ENCODE measurements around the gene HNRNPA3. TPM values are rescaled to one million over a fixed set of nuclear protein-coding genes. Genes with fewer than 3 reads are reported as not detected.

Gene HNRNPA3
- total RNA-seq, 1 experiment from 2014 or later: 332 TPM

- no peak for DNase-seq
- no peaks in the 10 kb centered on the region for H3K27me3 Mint-ChIP-seq (ENCODE audit: insufficient read depth, unreplicated experiment)
- no peaks in the 10 kb centered on the region for H3K9me3 Mint-ChIP-seq (ENCODE audit: unreplicated experiment)
- ChIA-PET CTCF (interaction anchor here (0.8 to 3.4 kb wide), 8 partner anchors 32 to 324 kb away, joined by 3 to 44 read pairs (median 6); partner anchors contain the start of gene NFE2L2), POLR2A (interaction anchor here (1.9 to 2.5 kb wide), 2 partner anchors 46 to 99 kb away, joined by 9 read pairs; partner anchors contain the start of genes HNRNPA3 and NFE2L2)
- H3K36me3 ChIP-seq (ENCODE audit: control insufficient read depth, insufficient read depth, low read length): no peaks in the 10 kb centered on the region
- BruUV-seq (replicated peaks): no TSS peak
- peaks cover 12% of the 10 kb centered on the region for H3K36me3 Mint-ChIP-seq (ENCODE audit: insufficient read depth, unreplicated experiment)
- H3K4me3 Mint-ChIP-seq (ENCODE audit: unreplicated experiment): peak overlapping the region; percentile 48
- no peak overlapping the region for H3K4me3 ChIP-seq (ENCODE audit: low read depth, low read length)
- no peak for TF ChIP-seq CTCF (IDR thresholded peaks at IDR 0.05; ENCODE audit: insufficient read depth in 1 of 2, low read depth in 1 of 2, low read length in 1 of 2, severe bottlenecking in 1 of 2, unreplicated experiment in 1 of 2)
- H3K27ac Mint-ChIP-seq (ENCODE audit: unreplicated experiment): peak overlapping the region; percentile 61
- intact Hi-C loops (cut with micrococcal nuclease; ENCODE audit: unreplicated experiment): loop anchor here (1.0 to 2.0 kb wide), 5 partner anchors 33 to 592 kb away; partner anchors contain the start of gene HNRNPA3
- no peaks in the 10 kb centered on the region for H3K27me3 ChIP-seq (replicated peaks; ENCODE audit: control insufficient read depth, insufficient read depth, low read length)
- peaks cover 34% of the 10 kb centered on the region for H3K4me1 Mint-ChIP-seq (ENCODE audit: low read depth, unreplicated experiment)
- H3K9me3 ChIP-seq: peaks cover 4% of the 10 kb centered on the region; the same call in 1 of the 2 replicates
- peaks cover 57% of the 10 kb centered on the region for H3K4me1 ChIP-seq
Observed at GRCh38 chr2:177165721-177166711, 46.6 kb upstream of the HNRNPA3 start.

GRCh38 chr2:177169810-177170514 lies 42.6 kb upstream of the HNRNPA3 start:
- H3K27me3 Mint-ChIP-seq (ENCODE audit: insufficient read depth, unreplicated experiment): no peaks in the 10 kb centered on the region
- Histone ChIP-seq H3K27me3 (replicated peaks; ENCODE audit: control insufficient read depth, insufficient read depth, low read length) (no peaks in the 10 kb centered on the region), H3K4me1 (peaks cover 80% of the 10 kb centered on the region), H3K4me3 (ENCODE audit: low read depth, low read length) (no peak overlapping the region), H3K9me3 (peaks cover 4% of the 10 kb centered on the region; the same call in 1 of the 2 replicates), H3K36me3 (ENCODE audit: control insufficient read depth, insufficient read depth, low read length) (no peaks in the 10 kb centered on the region)
- DNase-seq: peak; percentile 76 to 87
- H3K36me3 Mint-ChIP-seq (ENCODE audit: insufficient read depth, unreplicated experiment): peaks cover 12% of the 10 kb centered on the region
- POLR2A ChIA-PET: interaction anchor here (0.6 kb wide), 2 partner anchors 49 to 93 kb away, joined by 3 to 4 read pairs; no protein-coding TSS in a partner anchor
- BruUV-seq (replicated peaks): TSS peak; percentile 87
- no peak for TF ChIP-seq CTCF (IDR thresholded peaks at IDR 0.05; ENCODE audit: insufficient read depth in 1 of 2, low read depth in 1 of 2, low read length in 1 of 2, severe bottlenecking in 1 of 2, unreplicated experiment in 1 of 2)
- H3K27ac Mint-ChIP-seq (ENCODE audit: unreplicated experiment): peak overlapping the region; percentile 56
- intact Hi-C loops (cut with micrococcal nuclease; ENCODE audit: unreplicated experiment): loop anchor here (1.0 kb wide), 1 partner anchor 42 kb away; the partner anchor contains the start of gene HNRNPA3
- H3K4me1 Mint-ChIP-seq (ENCODE audit: low read depth, unreplicated experiment): peaks cover 46% of the 10 kb centered on the region
- CTCF ChIA-PET: interaction anchor here (1.1 kb wide), 1 partner anchor 223 kb away, joined by 5 read pairs; the partner anchor contains the start of gene AGPS
- no peaks in the 10 kb centered on the region for H3K9me3 Mint-ChIP-seq (ENCODE audit: unreplicated experiment)
- peak overlapping the region; percentile 23 for H3K4me3 Mint-ChIP-seq (ENCODE audit: unreplicated experiment)

GRCh38 chr2:177171418-177171865 lies 41.2 kb upstream of the HNRNPA3 start:
- ChIA-PET CTCF (no interaction called here), POLR2A (no interaction called here)
- H3K4me3 ChIP-seq (ENCODE audit: low read depth, low read length): no peak overlapping the region
- no peaks in the 10 kb centered on the region for H3K27me3 ChIP-seq (replicated peaks; ENCODE audit: control insufficient read depth, insufficient read depth, low read length)
- no peak overlapping the region for H3K4me3 Mint-ChIP-seq (ENCODE audit: unreplicated experiment)
- peak overlapping the region; percentile 56 for H3K27ac Mint-ChIP-seq (ENCODE audit: unreplicated experiment)
- H3K9me3 Mint-ChIP-seq (ENCODE audit: unreplicated experiment): no peaks in the 10 kb centered on the region
- peaks cover 4% of the 10 kb centered on the region; the same call in 1 of the 2 replicates for H3K9me3 ChIP-seq
- H3K36me3 Mint-ChIP-seq (ENCODE audit: insufficient read depth, unreplicated experiment): peaks cover 12% of the 10 kb centered on the region
- peaks cover 77% of the 10 kb centered on the region for H3K4me1 ChIP-seq
- BruUV-seq (replicated peaks): no TSS peak
- no peak for TF ChIP-seq CTCF (IDR thresholded peaks at IDR 0.05; ENCODE audit: insufficient read depth in 1 of 2, low read depth in 1 of 2, low read length in 1 of 2, severe bottlenecking in 1 of 2, unreplicated experiment in 1 of 2)
- peaks cover 51% of the 10 kb centered on the region for H3K4me1 Mint-ChIP-seq (ENCODE audit: low read depth, unreplicated experiment)
- H3K27me3 Mint-ChIP-seq (ENCODE audit: insufficient read depth, unreplicated experiment): no peaks in the 10 kb centered on the region
- no peak for DNase-seq
- no peaks in the 10 kb centered on the region for H3K36me3 ChIP-seq (ENCODE audit: control insufficient read depth, insufficient read depth, low read length)
- intact Hi-C loops (cut with micrococcal nuclease; ENCODE audit: unreplicated experiment): no loop called here
